ENCODE results near the gene STYK1. TPM values are rescaled to one million over a fixed set of nuclear protein-coding genes. Genes with fewer than 3 reads are reported as not detected.

STYK1 gene
- polyA plus RNA-seq, 4 donors, result 1.9 to 8.1 (median 4.8) TPM

DNA sequence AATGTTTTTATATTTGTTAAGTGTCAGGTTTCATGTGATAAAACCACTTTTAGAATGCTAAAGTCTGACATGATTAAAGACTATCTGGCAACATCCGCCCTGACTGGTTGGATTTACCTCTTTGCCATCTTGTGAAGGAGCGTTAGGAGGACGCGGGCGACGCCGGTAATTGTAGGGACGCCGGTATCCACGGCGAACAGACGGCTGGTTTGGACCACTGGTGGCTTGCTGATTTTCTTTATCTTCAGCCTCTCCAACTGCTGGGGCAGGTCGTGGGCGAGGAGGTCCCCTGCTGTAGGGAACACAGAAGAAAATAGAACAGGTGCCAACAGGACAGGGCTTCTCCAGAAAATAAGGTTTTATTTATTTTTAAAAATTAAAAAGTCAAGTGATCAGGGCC is 28.0 kb upstream of the STYK1 start:
- WGBS, 3 donors, result 96 to 98% (median 96%) methylated on average over 14 of the region's 14 CpGs
- DNase-seq, result no peak
- H3K36me3 ChIP-seq (ENCODE audit: control insufficient read depth in 3 of 3, insufficient read depth in 2 of 3, low read depth in 1 of 3, low read length in 3 of 3), result peaks cover 4 to 17% (median 13%) of the 10 kb centered on the region in 3 donors

DNA sequence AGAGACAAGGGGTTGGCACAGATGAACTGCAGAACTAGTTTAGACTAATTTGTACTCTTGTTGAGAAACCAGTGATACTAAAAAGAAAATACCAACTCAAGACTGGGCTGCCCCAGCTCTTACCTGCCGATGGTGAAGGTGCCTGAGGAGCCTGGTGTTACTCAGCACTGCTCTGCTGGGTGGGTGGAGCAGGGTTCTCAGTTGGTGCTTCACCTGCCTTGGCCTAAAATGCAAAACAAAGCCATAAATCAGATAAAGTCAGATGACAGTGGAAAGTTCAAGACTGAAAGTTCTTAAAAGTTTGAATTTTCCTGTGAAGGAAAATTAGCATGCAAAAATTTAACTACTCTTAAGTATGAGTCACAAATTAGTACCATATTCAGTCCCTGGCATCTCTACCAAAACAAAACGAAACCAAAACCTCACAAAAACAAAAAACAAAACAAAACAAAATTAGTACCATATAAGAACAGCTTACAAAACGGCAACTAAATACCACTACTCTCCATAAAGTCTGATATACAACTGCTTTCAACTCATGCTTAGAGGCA is 27.4 kb upstream of the STYK1 start:
- WGBS, 3 donors, result 27 to 49% (median 41%) methylated on average over 3 of the region's 3 CpGs
- no peak for DNase-seq

More for the DNA sequence above, 28.0 kb upstream of the STYK1 start:
- Histone ChIP-seq H3K27me3 (ENCODE audit: control insufficient read depth in 3 of 3, insufficient read depth in 3 of 3, low read length in 3 of 3) (no peaks in the 10 kb centered on the region), H3K9me3 (ENCODE audit: control insufficient read depth in 2 of 2, insufficient read depth in 1 of 2, low read depth in 1 of 2, low read length in 1 of 2) (no peaks in the 10 kb centered on the region), H3K4me3 (ENCODE audit: low read depth in 1 of 3, low read length in 3 of 3) (no peak overlapping the region), H3K27ac (ENCODE audit: low read depth in 1 of 3, low read length in 2 of 3) (no peak overlapping the region), H3K4me1 (ENCODE audit: control insufficient read depth in 3 of 3, insufficient read depth in 2 of 3, low read depth in 1 of 3, low read length in 2 of 3) (no peaks in the 10 kb centered on the region)
- no peak for FAIRE-seq

DNA sequence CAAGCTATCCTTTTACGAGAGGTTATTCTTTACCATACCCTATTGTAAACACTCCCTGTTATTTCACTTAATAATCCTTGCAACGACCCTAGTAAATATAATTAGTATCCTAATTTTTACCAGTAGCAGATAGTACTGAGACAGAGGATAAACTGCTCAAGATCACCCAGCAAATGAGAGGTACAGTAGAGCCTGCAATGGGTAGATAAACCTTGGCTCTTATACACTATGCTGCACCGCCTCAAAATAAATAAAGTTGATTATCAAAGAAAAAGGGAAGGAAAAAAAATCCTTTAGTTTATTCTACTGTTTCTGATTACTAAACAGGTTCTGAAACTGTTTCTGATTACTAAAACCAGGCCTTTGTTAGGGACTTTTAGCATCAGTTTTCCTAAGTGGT is 26.7 kb upstream of the STYK1 start:
- DNase-seq, result no peak
- no peaks in the 10 kb centered on the region for H3K4me1 ChIP-seq (ENCODE audit: control insufficient read depth in 3 of 3, insufficient read depth in 2 of 3, low read depth in 1 of 3, low read length in 2 of 3)
- H3K27me3 ChIP-seq (ENCODE audit: control insufficient read depth in 3 of 3, insufficient read depth in 3 of 3, low read length in 3 of 3), result no peaks in the 10 kb centered on the region
- FAIRE-seq, result no peak
- no peak overlapping the region for H3K27ac ChIP-seq (ENCODE audit: low read depth in 1 of 3, low read length in 2 of 3)
- 69 to 84% (median 77%) methylated on average over 3 of the region's 3 CpGs for WGBS, 3 donors
- no peak overlapping the region for H3K4me3 ChIP-seq (ENCODE audit: low read depth in 1 of 3, low read length in 3 of 3)
- H3K9me3 ChIP-seq (ENCODE audit: control insufficient read depth in 2 of 2, insufficient read depth in 1 of 2, low read depth in 1 of 2, low read length in 1 of 2), result no peaks in the 10 kb centered on the region
- H3K36me3 ChIP-seq (ENCODE audit: control insufficient read depth in 3 of 3, insufficient read depth in 2 of 3, low read depth in 1 of 3, low read length in 3 of 3), result peaks cover 4 to 14% (median 13%) of the 10 kb centered on the region in 3 donors

More for the DNA sequence above, 27.4 kb upstream of the STYK1 start:
- Histone ChIP-seq H3K4me1 (ENCODE audit: control insufficient read depth in 3 of 3, insufficient read depth in 2 of 3, low read depth in 1 of 3, low read length in 2 of 3) (no peaks in the 10 kb centered on the region), H3K4me3 (ENCODE audit: low read depth in 1 of 3, low read length in 3 of 3) (no peak overlapping the region), H3K27me3 (ENCODE audit: control insufficient read depth in 3 of 3, insufficient read depth in 3 of 3, low read length in 3 of 3) (no peaks in the 10 kb centered on the region), H3K36me3 (ENCODE audit: control insufficient read depth in 3 of 3, insufficient read depth in 2 of 3, low read depth in 1 of 3, low read length in 3 of 3) (peaks cover 4 to 14% (median 13%) of the 10 kb centered on the region in 3 donors), H3K9me3 (ENCODE audit: control insufficient read depth in 2 of 2, insufficient read depth in 1 of 2, low read depth in 1 of 2, low read length in 1 of 2) (no peaks in the 10 kb centered on the region), H3K27ac (ENCODE audit: low read depth in 1 of 3, low read length in 2 of 3) (no peak overlapping the region)
- FAIRE-seq, result no peak

DNA sequence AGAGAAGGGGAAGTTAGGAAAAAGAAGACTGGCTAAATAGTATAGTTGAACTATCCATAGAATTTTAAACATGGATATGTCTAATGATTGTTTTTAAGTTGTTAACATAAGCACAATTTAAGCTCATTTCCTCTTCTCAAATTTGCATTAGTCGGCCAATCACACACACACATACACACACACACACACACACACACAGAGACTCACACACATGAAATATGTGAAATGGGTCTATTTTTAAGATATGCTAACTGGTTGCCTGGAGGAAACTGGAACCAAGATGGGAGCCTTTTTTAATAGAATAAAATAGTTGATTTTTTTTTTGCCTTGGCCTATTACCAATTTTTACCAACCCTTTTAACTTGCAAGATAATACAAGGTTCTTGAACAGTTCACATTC is 24.0 kb upstream of the STYK1 start:
- FAIRE-seq (no peak), DNase-seq (no peak)
- H3K27ac ChIP-seq (ENCODE audit: low read depth in 1 of 3, low read length in 2 of 3), result no peak overlapping the region
- no peak overlapping the region for H3K4me3 ChIP-seq (ENCODE audit: low read depth in 1 of 3, low read length in 3 of 3)
- H3K27me3 ChIP-seq (ENCODE audit: control insufficient read depth in 3 of 3, insufficient read depth in 3 of 3, low read length in 3 of 3), result no peaks in the 10 kb centered on the region
- peaks cover 4 to 14% (median 13%) of the 10 kb centered on the region in 3 donors for H3K36me3 ChIP-seq (ENCODE audit: control insufficient read depth in 3 of 3, insufficient read depth in 2 of 3, low read depth in 1 of 3, low read length in 3 of 3)
- H3K4me1 ChIP-seq (ENCODE audit: control insufficient read depth in 3 of 3, insufficient read depth in 2 of 3, low read depth in 1 of 3, low read length in 2 of 3), result no peaks in the 10 kb centered on the region
- 89 to 100% (median 93%) methylated on average over 1 of the region's 1 CpG for WGBS, 3 donors
- H3K9me3 ChIP-seq (ENCODE audit: control insufficient read depth in 2 of 2, insufficient read depth in 1 of 2, low read depth in 1 of 2, low read length in 1 of 2), result no peaks in the 10 kb centered on the region

DNA sequence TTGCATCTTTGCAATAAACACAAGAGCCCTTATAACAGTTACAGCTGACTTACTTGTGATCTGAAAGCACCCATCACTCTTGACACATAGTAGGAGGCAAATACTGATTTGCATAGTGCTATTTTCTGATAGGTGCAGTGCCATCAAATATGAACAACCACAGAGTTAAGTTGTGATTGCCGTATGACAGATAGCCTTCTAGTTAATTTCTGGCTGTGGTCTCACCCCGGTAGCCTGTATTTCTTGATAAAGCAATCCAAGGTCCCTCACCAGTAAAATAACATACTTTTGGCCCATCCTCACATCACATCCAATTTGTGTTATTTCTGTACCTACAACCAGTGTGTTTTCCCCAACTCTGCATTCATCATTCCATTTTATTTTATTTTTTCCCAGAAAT is 23.3 kb upstream of the STYK1 start:
- Histone ChIP-seq H3K36me3 (ENCODE audit: control insufficient read depth in 3 of 3, insufficient read depth in 2 of 3, low read depth in 1 of 3, low read length in 3 of 3) (peaks cover 4 to 13% (median 12%) of the 10 kb centered on the region in 3 donors), H3K9me3 (ENCODE audit: control insufficient read depth in 2 of 2, insufficient read depth in 1 of 2, low read depth in 1 of 2, low read length in 1 of 2) (no peaks in the 10 kb centered on the region), H3K27me3 (ENCODE audit: control insufficient read depth in 3 of 3, insufficient read depth in 3 of 3, low read length in 3 of 3) (no peaks in the 10 kb centered on the region), H3K4me3 (ENCODE audit: low read depth in 1 of 3, low read length in 3 of 3) (no peak overlapping the region), H3K27ac (ENCODE audit: low read depth in 1 of 3, low read length in 2 of 3) (no peak overlapping the region), H3K4me1 (ENCODE audit: control insufficient read depth in 3 of 3, insufficient read depth in 2 of 3, low read depth in 1 of 3, low read length in 2 of 3) (no peaks in the 10 kb centered on the region)
- DNase-seq (no peak), FAIRE-seq (no peak)
- WGBS, 3 donors, result 83 to 95% (median 95%) methylated on average over 2 of the region's 2 CpGs

DNA sequence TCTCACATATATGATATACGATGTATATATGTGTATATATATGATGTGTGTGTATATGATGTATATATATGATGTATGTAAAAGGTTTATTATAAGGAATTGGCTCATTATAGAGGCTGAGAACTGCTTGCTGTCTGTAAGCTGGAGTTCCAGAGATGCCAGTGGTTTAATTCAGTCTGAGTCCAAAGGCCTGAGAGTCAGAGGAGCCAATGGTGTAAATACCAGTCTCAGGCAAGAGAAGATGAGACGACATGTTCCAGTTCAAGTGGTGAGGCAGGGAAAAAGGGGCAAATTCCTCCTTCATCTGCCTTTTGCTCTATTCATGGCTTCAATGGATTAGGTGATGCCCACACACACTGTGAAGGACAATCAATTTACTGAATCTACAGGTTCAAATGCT is 17.1 kb upstream of the STYK1 start:
- H3K27me3 ChIP-seq (ENCODE audit: control insufficient read depth in 3 of 3, insufficient read depth in 3 of 3, low read length in 3 of 3), result peaks cover 0 to 2% (median 2%) of the 10 kb centered on the region in 3 donors
- no peak overlapping the region for H3K27ac ChIP-seq (ENCODE audit: low read depth in 1 of 3, low read length in 2 of 3)
- FAIRE-seq (no peak), DNase-seq (no peak)
- no peak overlapping the region for H3K4me3 ChIP-seq (ENCODE audit: low read depth in 1 of 3, low read length in 3 of 3)
- 90 to 95% (median 95%) methylated on average over 2 of the region's 2 CpGs for WGBS, 3 donors
- peaks cover 0 to 3% of the 10 kb centered on the region in 2 donors for H3K9me3 ChIP-seq (ENCODE audit: control insufficient read depth in 2 of 2, insufficient read depth in 1 of 2, low read depth in 1 of 2, low read length in 1 of 2)
- no peaks in the 10 kb centered on the region for H3K4me1 ChIP-seq (ENCODE audit: control insufficient read depth in 3 of 3, insufficient read depth in 2 of 3, low read depth in 1 of 3, low read length in 2 of 3)
- H3K36me3 ChIP-seq (ENCODE audit: control insufficient read depth in 3 of 3, insufficient read depth in 2 of 3, low read depth in 1 of 3, low read length in 3 of 3), result peaks cover 0 to 3% (median 0%) of the 10 kb centered on the region in 3 donors

DNA sequence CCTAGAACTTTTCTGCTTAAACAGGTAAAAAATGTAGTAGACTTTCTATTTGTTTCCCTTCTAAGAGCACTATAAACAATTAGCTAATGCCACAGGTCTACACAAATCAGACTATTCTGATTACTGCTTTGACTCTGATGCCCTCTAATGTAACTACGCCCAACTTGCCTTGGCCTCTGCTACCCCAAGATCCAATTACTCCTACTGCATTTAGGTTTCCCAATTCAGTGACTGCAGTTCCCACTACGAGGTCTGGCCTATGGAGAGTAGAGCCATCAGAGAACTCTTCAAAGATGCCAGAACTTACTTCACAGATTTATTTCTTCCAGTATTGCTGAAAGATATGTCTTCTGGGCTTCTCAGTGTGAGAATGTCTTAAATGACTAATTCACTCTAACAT is 15.3 kb upstream of the STYK1 start:
- DNase-seq, result no peak
- Histone ChIP-seq H3K27me3 (ENCODE audit: control insufficient read depth in 3 of 3, insufficient read depth in 3 of 3, low read length in 3 of 3) (peaks cover 0 to 2% (median 2%) of the 10 kb centered on the region in 3 donors), H3K36me3 (ENCODE audit: control insufficient read depth in 3 of 3, insufficient read depth in 2 of 3, low read depth in 1 of 3, low read length in 3 of 3) (no peaks in the 10 kb centered on the region), H3K9me3 (ENCODE audit: control insufficient read depth in 2 of 2, insufficient read depth in 1 of 2, low read depth in 1 of 2, low read length in 1 of 2) (peaks cover 0 to 3% of the 10 kb centered on the region in 2 donors), H3K27ac (ENCODE audit: low read depth in 1 of 3, low read length in 2 of 3) (no peak overlapping the region), H3K4me1 (ENCODE audit: control insufficient read depth in 3 of 3, insufficient read depth in 2 of 3, low read depth in 1 of 3, low read length in 2 of 3) (no peaks in the 10 kb centered on the region), H3K4me3 (ENCODE audit: low read depth in 1 of 3, low read length in 3 of 3) (no peak overlapping the region)
- no peak for FAIRE-seq
- 87 to 92% (median 91%) methylated on average over 2 of the region's 2 CpGs for WGBS, 3 donors

DNA sequence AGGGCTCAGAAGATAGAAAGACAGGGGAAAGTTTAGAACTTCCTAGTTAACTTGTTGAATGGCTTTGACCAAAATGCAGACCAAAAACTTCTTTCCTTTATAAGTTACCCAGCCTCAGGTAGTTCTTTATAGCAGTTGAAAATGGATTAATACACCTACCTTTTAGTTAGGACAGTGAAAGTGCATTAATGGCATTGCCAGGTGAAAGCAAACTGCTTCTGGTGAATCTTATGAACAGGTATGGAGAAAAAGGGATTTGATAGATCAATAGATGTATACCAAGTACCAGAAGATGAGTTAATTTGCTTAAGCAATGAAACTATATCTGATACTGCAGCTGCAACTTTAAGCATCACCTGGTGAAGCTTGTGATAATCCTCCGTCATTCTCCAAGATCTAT is 14.2 kb upstream of the STYK1 start:
- DNase-seq, result no peak
- 93 to 100% (median 96%) methylated on average over 1 of the region's 1 CpG for WGBS, 3 donors

More for the DNA sequence above, 14.2 kb upstream of the STYK1 start:
- Histone ChIP-seq H3K27ac (ENCODE audit: low read depth in 1 of 3, low read length in 2 of 3) (no peak overlapping the region), H3K36me3 (ENCODE audit: control insufficient read depth in 3 of 3, insufficient read depth in 2 of 3, low read depth in 1 of 3, low read length in 3 of 3) (no peaks in the 10 kb centered on the region), H3K9me3 (ENCODE audit: control insufficient read depth in 2 of 2, insufficient read depth in 1 of 2, low read depth in 1 of 2, low read length in 1 of 2) (peaks cover 0 to 3% of the 10 kb centered on the region in 2 donors), H3K4me3 (ENCODE audit: low read depth in 1 of 3, low read length in 3 of 3) (no peak overlapping the region), H3K4me1 (ENCODE audit: control insufficient read depth in 3 of 3, insufficient read depth in 2 of 3, low read depth in 1 of 3, low read length in 2 of 3) (no peaks in the 10 kb centered on the region), H3K27me3 (ENCODE audit: control insufficient read depth in 3 of 3, insufficient read depth in 3 of 3, low read length in 3 of 3) (peaks cover 0 to 2% (median 2%) of the 10 kb centered on the region in 3 donors)
- FAIRE-seq, result no peak

Data from small intestine (tissue), 7 donors.